Erythroblast (primary cell): ENCODE data around the gene EPSTI1.

ENCODE experiments used
- DNase-seq, 2 experiments: peaks; one replicate each; lab custom pipeline; 2025; lab: John Stamatoyannopoulos, UW
- GATA1 ChIP-seq: IDR thresholded peaks from 2 replicates; pipeline ENCODE4 v1.6.1; 2011; ENCODE audit warnings: low read depth, mild to moderate bottlenecking, control low read depth, low read length, moderate library complexity
- POLR2A ChIP-seq: IDR thresholded peaks from 2 replicates; pipeline ENCODE4 v1.6.1; 2011; ENCODE audit warnings: mild to moderate bottlenecking, low read length

Gene EPSTI1

DNA sequence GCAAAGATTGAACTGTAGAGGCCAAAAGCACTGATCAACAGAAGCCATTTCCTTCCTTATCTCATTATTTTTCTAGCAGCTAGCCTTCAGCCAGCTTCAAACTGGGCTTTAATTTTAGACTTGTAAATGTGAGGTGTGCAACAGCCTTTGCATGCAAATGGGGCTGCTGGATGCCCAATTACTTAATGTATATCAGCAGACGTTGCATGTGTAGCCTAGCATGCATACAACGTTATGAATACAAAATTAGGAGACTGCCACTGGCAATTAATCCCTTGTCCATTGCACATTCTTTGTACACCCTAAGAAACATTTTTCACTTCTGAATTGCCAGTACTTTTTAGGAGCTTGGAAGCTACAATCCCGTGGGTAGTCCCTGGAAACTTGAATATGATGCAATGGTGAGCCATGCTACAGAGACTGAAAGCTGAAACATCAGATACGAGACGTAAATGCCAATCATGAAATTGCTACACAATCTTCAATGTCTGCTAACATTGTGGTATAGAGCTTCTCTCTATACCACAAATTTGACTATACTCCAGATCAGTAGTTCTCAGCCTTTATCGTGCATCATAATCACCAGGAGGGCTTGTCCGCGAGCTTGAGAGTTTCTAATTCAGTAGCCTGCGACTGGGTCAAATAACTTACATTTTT is 20.2 kb downstream of the EPSTI1 start:
- no peak for DNase-seq
- TF ChIP-seq POLR2A (no peak), GATA1 (no peak)

DNA sequence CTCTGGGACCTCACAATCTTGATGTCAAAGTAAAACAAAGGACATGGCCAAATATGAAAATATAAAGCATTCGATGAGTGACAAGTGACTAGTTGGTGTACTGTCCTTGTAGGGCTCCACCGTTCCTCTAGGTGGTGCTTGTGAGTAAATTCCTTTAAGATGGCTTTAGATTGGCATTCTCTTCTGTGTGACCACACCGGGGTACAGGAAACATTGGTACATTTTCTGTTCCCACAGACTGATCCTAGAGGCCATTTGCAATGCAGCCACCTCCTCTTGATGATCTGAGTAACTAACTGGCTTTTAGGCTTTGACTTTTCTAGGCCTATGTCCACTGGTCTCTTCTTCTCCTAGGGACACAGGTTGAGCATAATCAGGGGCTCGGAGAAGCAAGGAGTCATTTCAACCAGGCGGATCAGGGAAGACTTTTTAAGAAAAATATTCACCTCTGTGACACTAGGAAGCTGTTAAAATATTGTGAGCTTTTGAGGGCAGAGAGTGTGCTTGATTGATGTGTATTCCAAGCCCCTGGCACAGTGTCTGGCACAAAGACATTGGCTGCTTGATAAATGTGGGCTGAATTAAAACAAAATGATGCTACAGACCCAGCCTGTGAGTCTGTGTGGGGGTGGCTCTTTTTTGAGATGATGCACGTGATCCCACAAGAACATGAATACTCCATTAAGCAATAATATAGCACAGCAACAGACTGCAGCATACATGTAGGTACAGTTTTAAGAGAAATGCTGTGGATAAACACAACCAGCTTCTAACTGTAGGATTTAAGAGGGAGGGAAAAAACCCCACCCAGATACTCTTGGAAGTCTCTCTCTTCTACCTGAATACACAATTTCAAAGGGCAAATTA is 21.0 kb downstream of the EPSTI1 start:
- peak; percentile 45 to 65 for DNase-seq
- no peak for TF ChIP-seq GATA1
- no peak for TF ChIP-seq POLR2A

DNA sequence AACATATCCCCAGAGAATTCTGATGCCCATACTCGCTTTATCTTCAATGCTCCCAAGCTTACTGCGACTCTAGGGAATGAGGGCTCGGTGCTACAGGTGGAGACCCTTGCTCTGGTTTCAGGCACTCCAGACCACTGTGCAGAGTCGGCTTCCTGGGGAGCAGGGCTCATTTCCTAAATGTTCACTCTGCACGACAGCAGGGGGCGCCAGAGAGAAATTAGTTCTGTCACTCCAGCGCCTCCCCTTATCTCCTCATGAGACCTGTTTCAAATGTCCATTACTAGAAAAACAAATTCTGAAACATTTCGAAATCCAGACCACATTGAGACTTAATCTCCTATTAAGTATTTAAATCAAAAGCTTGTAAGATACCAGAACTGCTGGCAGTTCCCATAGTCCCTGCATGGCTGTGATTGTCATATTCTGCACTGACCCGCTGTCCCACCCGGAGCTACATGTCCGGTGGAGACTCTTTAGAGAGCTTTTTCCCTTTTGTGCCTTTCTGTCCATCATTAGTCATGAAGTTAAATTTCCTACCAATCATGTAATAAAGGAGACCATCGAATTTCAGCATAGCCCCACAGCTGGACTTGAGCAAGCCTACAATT is 22.4 kb downstream of the EPSTI1 start:
- TF ChIP-seq POLR2A (no peak), GATA1 (no peak)
- peak; percentile 76 to 85 for DNase-seq

DNA sequence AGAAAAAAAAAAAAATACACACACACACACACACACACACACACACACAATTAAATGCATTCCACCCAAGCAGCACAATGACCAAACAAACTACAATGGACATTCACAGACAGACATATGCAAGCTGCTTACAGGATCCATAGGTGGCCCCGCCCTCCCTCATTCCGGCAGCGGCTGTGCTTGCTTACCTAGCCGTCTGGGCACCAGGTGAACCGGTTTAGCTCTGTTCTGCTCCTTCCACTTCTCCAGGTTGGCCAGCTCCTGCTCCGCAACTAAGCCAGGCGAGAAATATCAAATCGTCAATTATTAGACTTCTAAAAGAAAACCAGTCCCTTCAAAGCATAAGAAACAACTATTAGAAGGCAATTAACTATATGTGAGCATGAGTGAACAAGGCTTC is 23.1 kb downstream of the EPSTI1 start:
- TF ChIP-seq GATA1: no peak
- no peak for TF ChIP-seq POLR2A
- DNase-seq: no peak

DNA sequence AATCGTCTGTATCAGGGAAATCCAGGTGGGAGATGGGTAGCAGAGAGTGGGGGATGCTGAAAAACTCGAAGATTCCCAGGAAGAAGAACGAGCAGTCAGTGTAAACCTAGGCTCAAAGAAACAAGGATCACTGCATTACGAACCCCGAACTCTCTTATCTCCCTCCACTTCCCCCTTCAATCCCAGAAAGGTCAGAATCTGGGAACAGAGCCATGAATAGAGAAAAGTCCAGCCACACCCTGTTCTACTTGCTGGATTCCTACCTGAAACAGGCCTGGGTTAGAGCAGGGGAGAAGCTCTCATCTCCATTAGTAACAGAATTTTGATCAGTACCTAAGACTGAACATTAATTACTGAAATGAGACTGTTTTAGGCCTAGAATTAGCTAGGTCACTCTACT is 24.4 kb downstream of the EPSTI1 start:
- TF ChIP-seq GATA1 (no peak), POLR2A (no peak)
- no peak for DNase-seq

DNA sequence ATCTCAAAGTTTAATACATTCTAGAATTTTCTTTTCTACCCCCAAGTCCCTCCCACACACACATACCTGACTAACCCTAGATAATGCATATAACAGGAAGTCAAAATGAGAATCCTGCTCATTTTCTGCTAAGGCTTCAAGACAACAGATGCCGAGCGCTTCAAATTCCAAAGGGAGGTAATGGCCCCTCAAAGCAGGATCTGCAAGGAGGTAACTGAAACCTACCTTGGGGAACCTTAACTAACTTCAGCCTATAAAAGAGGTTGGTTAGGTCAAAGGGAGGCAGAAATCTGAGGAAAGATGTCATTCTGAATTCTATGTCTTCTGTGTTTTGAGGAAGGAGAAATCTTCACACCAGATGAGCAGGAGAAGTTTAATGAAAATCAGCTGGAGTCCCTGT is 26.8 kb downstream of the EPSTI1 start:
- no peak for DNase-seq
- TF ChIP-seq GATA1: no peak
- no peak for TF ChIP-seq POLR2A

DNA sequence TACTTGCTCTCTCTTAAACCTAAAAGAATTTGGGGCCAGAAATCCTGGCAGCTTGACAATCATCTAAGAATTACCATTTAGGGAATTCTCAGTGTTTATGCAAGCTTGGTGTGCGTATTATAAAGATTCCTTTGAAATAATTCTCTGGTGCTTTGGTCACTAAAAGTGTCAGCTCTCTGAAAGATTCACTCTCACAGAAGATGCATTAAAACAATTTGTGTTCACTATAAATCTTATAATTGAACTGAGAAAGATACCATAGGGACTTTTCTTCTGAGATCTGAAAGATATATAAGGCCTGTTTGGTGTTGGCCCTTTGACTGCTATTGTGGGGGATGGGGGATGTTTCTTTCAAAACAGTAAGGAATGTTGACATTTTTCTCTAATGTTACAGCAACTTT is 27.3 kb downstream of the EPSTI1 start:
- DNase-seq: no peak
- TF ChIP-seq POLR2A: no peak
- TF ChIP-seq GATA1: no peak

DNA sequence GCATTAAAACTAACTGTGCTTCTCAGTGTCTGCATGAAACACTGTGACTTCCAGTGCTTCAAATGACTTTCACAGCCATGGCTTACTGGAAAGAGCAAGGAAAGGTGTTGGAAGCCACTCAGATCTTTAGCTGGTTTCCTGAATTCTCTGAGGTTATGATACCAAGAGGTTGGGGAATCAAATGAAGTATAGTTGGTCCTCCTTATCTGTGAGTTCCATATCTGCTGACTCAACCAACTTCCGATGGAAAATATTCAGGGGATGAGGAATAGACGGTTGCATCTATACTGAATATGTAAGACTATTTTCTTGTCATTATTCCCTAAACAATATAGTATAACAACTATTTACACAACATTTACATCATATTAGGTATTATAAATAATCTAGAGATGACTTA is 32.4 kb downstream of the EPSTI1 start:
- TF ChIP-seq GATA1 (no peak), POLR2A (no peak)
- DNase-seq: no peak

DNA sequence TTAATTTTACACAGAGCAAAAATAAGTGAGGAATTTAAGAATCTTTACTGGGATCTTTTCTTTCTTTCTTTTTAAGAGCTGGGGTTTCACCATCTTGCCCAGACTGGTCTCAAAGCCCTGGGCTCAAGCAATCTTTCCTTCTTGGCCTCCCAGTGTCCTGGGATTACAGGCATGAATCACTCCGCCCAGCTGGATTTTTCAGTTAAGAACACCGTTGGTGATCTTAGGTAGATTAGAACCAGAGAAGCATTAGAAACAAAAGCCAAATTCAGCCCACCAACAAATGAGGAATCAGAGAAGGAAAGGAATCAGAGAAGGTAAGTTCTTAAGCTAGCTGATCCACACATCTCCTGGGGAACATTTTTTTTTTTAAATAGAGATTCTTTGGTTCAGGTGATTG is 34.2 kb downstream of the EPSTI1 start:
- TF ChIP-seq GATA1 (no peak), POLR2A (no peak)
- DNase-seq: no peak

DNA sequence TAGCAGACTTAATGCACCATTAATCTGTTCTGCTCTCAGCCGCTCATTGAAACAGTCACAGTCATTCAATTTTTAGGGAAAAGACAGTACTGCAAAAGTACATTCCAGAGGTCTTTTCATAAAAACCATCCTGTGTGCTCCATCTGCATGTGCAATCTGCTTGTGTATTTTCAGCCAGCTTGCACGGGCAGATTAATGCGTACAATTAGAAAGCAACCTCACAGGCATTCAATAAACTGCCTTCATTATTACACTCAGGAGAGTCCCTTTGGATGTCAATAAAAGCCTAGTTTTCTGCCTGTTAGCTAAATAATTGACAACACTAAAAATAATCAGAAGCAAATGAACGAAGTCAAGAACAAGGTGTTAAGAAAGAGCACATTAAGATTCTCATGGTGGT is 41.9 kb downstream of the EPSTI1 start:
- TF ChIP-seq POLR2A: no peak
- TF ChIP-seq GATA1: no peak
- no peak for DNase-seq

DNA sequence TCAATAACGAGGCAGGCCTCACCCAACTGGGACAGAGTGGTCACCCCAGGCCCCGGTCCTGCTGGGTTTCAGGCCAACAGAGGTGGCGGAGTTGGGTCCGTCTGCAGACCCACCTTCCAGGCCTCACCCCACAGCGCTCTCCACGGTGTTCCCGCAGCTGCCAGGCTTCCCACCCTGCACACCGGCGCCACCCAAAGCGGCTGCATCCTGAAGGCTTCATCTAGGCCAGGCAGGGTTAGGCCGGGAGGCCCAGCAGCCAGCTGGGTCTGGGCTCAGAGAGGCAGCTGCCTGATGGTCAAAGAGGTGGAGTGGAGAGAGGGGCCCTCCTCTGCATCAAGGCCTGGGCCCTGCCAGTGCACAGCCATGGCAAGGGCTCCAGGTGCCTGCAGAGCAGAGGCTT is 44.1 kb downstream of the EPSTI1 start:
- no peak for TF ChIP-seq POLR2A
- TF ChIP-seq GATA1: no peak

DNA sequence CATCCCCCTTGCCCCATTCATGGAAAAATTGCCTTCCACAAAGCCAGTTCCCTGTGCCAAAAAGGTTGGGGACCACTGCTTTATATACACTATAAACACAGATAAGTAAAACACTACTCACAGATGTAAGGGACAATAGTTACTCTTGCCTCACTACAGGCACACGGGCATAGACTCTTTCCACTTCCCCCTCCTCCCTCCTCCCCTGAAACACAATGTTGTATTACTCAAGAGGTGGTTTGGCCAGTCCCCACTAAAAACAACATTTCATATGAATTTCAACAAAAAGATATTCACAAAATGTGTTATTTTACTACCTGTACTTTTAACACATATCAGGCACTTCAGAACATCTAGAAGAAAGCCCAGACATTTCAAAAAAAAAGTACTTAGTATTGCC is 45.1 kb downstream of the EPSTI1 start:
- TF ChIP-seq POLR2A (no peak), GATA1 (no peak)
- DNase-seq: no peak

More for the DNA sequence above, 44.1 kb downstream of the EPSTI1 start:
- DNase-seq: no peak

DNA sequence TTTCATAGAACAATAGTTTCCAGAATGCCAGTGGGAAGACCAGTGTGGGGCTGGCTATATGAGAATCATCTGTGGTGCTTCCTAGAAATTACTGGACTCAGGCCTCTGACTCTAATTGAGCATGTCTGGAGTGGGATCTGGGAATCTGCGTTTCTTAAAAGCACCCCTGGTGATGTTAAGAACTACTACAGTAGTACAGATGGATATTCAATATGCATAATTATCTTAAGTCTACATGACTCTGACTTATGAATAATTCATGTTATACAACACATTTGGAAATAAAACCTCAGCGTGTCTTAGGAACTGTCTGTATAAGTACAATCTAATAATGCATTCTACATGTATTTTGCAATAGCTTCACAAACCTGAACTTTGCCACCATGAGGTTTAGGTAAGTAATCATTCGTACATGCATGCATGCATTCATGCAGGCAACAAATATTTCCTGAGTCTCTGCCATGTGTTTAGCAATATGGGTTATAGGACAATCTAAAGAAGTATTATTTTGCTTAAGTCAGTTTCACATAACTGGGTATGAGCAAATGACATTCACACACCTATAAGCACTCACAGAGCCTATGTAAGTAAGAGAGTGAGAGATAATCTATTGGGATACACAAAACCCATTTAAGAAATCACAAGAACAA is 62.0 kb downstream of the EPSTI1 start:
- TF ChIP-seq POLR2A (no peak), GATA1 (no peak)
- DNase-seq: no peak
